ENCODE results near the gene NECTIN3. TPM values are rescaled to one million over a fixed set of nuclear protein-coding genes. Genes with fewer than 3 reads are reported as not detected.

NECTIN3 gene
- total RNA-seq, 1 experiment from 2014 or later: 53.7 TPM

GRCh38 chr3:111229301-111229700 is 157.7 kb downstream of the NECTIN3 start:
- Histone ChIP-seq H3T11ph (ENCODE audit: low read length) (no peak overlapping the region), H3K4me2 (ENCODE audit: insufficient read depth, insufficient read length, low read length) (no peak overlapping the region), H3K9me3 (ENCODE audit: control insufficient read depth, low read depth, low read length) (no peaks in the 10 kb centered on the region), H2AFZ (ENCODE audit: low read length) (no peak overlapping the region), H3K14ac (ENCODE audit: insufficient read depth, low read length) (no peak overlapping the region), H4K20me1 (ENCODE audit: control insufficient read depth, insufficient read depth, insufficient read length) (no peaks in the 10 kb centered on the region), H3K27me3 (ENCODE audit: insufficient read depth, low read length) (no peaks in the 10 kb centered on the region), H4K91ac (ENCODE audit: insufficient read length, low read depth, low read length) (no peak overlapping the region), H2BK15ac (ENCODE audit: low read depth, low read length) (no peak overlapping the region), H3K9ac (ENCODE audit: extremely low read depth, insufficient read length, low read length) (no peak overlapping the region), H3K4ac (ENCODE audit: low read depth, low read length) (no peak overlapping the region), H3K4me1 (ENCODE audit: insufficient read depth, low read length) (no peaks in the 10 kb centered on the region; the same call in 1 of the 2 replicates), H3K56ac (ENCODE audit: insufficient read length, low read depth, low read length) (no peak overlapping the region), H3K18ac (ENCODE audit: insufficient read length, low read depth, low read length) (no peak overlapping the region), H2BK120ac (ENCODE audit: low read depth, low read length, poor library complexity, severe bottlenecking) (no peak overlapping the region), H4K8ac (replicated peaks; ENCODE audit: insufficient read length, low read depth, low read length) (no peak overlapping the region), H3K79me1 (ENCODE audit: insufficient read depth, low read depth, low read length, poor library complexity, severe bottlenecking) (no peaks in the 10 kb centered on the region), H2BK20ac (ENCODE audit: low read depth, low read length, poor library complexity, severe bottlenecking) (no peak overlapping the region), H3K23ac (ENCODE audit: insufficient read length, low read depth, low read length) (no peak overlapping the region), H3K27ac (ENCODE audit: insufficient read length, low read depth, low read length) (no peak overlapping the region), H2BK12ac (ENCODE audit: insufficient read length, low read depth, low read length) (no peak overlapping the region), H2AK5ac (ENCODE audit: insufficient read length, low read length) (no peak overlapping the region), H4K5ac (ENCODE audit: insufficient read length, low read depth, low read length) (no peak overlapping the region), H3K79me2 (ENCODE audit: insufficient read depth, low read length) (no peaks in the 10 kb centered on the region; the same call in 1 of the 2 replicates), H3K23me2 (ENCODE audit: insufficient read length, low read depth, low read length, poor library complexity, severe bottlenecking) (no peaks in the 10 kb centered on the region), H2BK5ac (ENCODE audit: insufficient read length, low read length) (no peak overlapping the region)
- no peak for DNase-seq
- Mint-ChIP-seq H3K36me3 (ENCODE audit: insufficient read depth in 1 of 3, low read depth in 3 of 3) (peaks cover 6 to 17% (median 8%) of the 10 kb centered on the region in 3 experiments; a peak in 4 of 7 replicates), H3K27ac (no peak overlapping the region), H3K27me3 (ENCODE audit: low read depth) (no peaks in the 10 kb centered on the region), H3K4me1 (peaks cover 16 to 18% of the 10 kb centered on the region in 2 experiments), H3K9me3 (peaks cover 9 to 17% of the 10 kb centered on the region in 2 experiments; a peak in 3 of 5 replicates), H3K4me3 (no peak overlapping the region)
- no CpG with 5 or more reads among the region's 3 CpGs for WGBS (ENCODE audit: extremely low coverage, insufficient read length, low lambda C conversion rate)
- no peak for TF ChIP-seq CTCF (conservative IDR thresholded peaks at IDR 0.05)
